Measurements from ENCODE around the gene WIF1. TPM values are rescaled to one million over a fixed set of nuclear protein-coding genes. Genes with fewer than 3 reads are reported as not detected.
A peak's percentile ranks its signal among the peaks of the same experiment; 100 is the strongest.

Gene WIF1
- total RNA-seq, 3 donors from 2014 or later = 23.4 to 25.9 TPM; not detected in 1

- no peak overlapping the region for H3K27ac ChIP-seq
- no peak overlapping the region for H3K4me3 ChIP-seq
- H3K36me3 ChIP-seq = no peaks in the 10 kb centered on the region
- intact Hi-C loops (cut with DNase I; ENCODE audit: low total_unique reads) = loop anchor here (10.0 kb wide), 1 partner anchor 891 kb away; no protein-coding TSS in a partner anchor
- H3K27me3 ChIP-seq = no peaks in the 10 kb centered on the region
- peaks cover 4 to 12% of the 10 kb centered on the region in 2 donors for H3K9me3 ChIP-seq
- TF ChIP-seq, protein P1, sequence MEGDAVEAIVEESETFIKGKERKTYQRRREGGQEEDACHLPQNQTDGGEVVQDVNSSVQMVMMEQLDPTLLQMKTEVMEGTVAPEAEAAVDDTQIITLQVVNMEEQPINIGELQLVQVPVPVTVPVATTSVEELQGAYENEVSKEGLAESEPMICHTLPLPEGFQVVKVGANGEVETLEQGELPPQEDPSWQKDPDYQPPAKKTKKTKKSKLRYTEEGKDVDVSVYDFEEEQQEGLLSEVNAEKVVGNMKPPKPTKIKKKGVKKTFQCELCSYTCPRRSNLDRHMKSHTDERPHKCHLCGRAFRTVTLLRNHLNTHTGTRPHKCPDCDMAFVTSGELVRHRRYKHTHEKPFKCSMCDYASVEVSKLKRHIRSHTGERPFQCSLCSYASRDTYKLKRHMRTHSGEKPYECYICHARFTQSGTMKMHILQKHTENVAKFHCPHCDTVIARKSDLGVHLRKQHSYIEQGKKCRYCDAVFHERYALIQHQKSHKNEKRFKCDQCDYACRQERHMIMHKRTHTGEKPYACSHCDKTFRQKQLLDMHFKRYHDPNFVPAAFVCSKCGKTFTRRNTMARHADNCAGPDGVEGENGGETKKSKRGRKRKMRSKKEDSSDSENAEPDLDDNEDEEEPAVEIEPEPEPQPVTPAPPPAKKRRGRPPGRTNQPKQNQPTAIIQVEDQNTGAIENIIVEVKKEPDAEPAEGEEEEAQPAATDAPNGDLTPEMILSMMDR (IDR thresholded peaks at IDR 0.05) = no peak
- TF ChIP-seq POLR2A (IDR thresholded peaks at IDR 0.05) (no peak), POLR2AphosphoS5 (IDR thresholded peaks at IDR 0.05) (no peak)
- H3K4me1 ChIP-seq = no peaks in the 10 kb centered on the region
- no peak for DNase-seq (ENCODE audit: low spot score in 2 of 2)
These were observed 12.8 kb upstream of the WIF1 start for GRCh38 chr12:65133879-65134278.

GRCh38 chr12:65126482-65126881, 5.4 kb upstream of the WIF1 start:
- DNase-seq (ENCODE audit: low spot score in 2 of 2) = no peak
- Histone ChIP-seq H3K4me1 (no peaks in the 10 kb centered on the region), H3K36me3 (no peaks in the 10 kb centered on the region), H3K27ac (no peak overlapping the region), H3K9me3 (no peaks in the 10 kb centered on the region), H3K27me3 (peaks cover 0 to 28% of the 10 kb centered on the region in 2 donors), H3K4me3 (no peak overlapping the region)
- intact Hi-C loops (cut with DNase I; ENCODE audit: low total_unique reads) = no loop called here
- TF ChIP-seq POLR2A (IDR thresholded peaks at IDR 0.05) (no peak), POLR2AphosphoS5 (IDR thresholded peaks at IDR 0.05) (no peak)
- TF ChIP-seq, protein P1 (IDR thresholded peaks at IDR 0.05) = no peak

DNA sequence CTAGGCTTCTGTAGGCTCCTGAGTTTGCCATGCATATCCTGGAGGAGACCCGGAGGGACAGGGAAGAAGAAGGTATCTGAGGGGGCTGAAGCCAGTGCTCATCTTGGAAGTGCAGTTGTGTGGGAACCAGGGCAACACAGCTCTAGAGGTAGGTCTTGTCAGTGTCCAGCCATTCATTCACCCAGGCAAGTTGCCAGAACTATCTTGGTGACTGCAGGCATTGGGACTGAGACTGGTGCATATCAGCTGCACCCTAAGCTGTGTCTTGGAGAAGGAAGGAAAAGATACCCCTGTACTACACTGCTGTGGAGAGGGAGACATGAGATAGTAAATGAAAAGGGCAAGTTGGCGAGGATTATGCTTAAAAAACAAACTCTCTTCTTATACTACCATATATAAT, 4.9 kb upstream of the WIF1 start:
- Histone ChIP-seq H3K9me3 (no peaks in the 10 kb centered on the region), H3K27ac (no peak overlapping the region), H3K36me3 (no peaks in the 10 kb centered on the region), H3K27me3 (peaks cover 0 to 33% of the 10 kb centered on the region in 2 donors), H3K4me1 (no peaks in the 10 kb centered on the region), H3K4me3 (no peak overlapping the region)
- no peak for TF ChIP-seq POLR2A (IDR thresholded peaks at IDR 0.05)
- TF ChIP-seq POLR2AphosphoS5 (IDR thresholded peaks at IDR 0.05) = no peak
- TF ChIP-seq, protein P1 (IDR thresholded peaks at IDR 0.05) = no peak
- no peak for DNase-seq (ENCODE audit: low spot score in 2 of 2)
- intact Hi-C loops (cut with DNase I; ENCODE audit: low total_unique reads) = no loop called here

GRCh38 chr12:65125247-65125646, 4.1 kb upstream of the WIF1 start:
- intact Hi-C loops (cut with DNase I; ENCODE audit: low total_unique reads) = no loop called here
- no peak for DNase-seq (ENCODE audit: low spot score in 2 of 2)
- H3K36me3 ChIP-seq = no peaks in the 10 kb centered on the region
- TF ChIP-seq, protein P1 (IDR thresholded peaks at IDR 0.05) = no peak
- TF ChIP-seq POLR2AphosphoS5 (IDR thresholded peaks at IDR 0.05) (no peak), POLR2A (IDR thresholded peaks at IDR 0.05) (no peak)
- H3K4me1 ChIP-seq = no peaks in the 10 kb centered on the region
- no peaks in the 10 kb centered on the region for H3K9me3 ChIP-seq
- no peak overlapping the region for H3K27ac ChIP-seq
- peaks cover 0 to 40% of the 10 kb centered on the region in 2 donors for H3K27me3 ChIP-seq
- no peak overlapping the region for H3K4me3 ChIP-seq

DNA sequence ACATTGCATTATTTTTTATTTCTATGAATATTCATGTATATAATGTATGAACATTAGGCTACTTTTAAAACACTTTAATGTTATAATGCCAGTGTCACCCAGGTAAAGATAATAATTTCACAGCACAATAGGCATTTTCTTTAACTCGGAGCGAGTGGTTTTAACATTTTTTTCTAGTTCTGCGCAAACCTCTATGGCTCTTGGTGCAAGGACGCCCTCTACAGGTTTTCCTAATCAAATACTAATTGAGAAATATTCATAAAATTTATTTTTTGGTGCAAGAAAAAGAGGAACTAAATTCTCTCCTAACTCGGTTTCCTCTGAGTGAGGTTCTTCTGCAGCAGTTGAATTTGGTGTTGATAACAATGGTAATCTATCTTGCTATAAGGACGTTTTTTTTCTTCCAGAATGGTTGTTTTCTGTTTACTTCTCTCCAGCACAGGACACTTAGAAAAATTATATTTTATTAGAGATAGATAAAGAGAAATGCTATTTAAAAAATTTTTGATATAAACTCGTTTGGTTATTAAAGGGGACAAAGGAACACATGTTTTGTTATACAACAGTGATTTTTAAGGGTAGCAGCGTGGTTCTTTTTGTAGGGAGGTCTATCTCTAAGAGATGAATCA, 2.4 kb upstream of the WIF1 start:
- DNase-seq (ENCODE audit: low spot score in 2 of 2) = no peak
- intact Hi-C loops (cut with DNase I; ENCODE audit: low total_unique reads) = no loop called here
- TF ChIP-seq, protein P1 (IDR thresholded peaks at IDR 0.05) = peak; percentile 15 to 70 (median 49)
- TF ChIP-seq POLR2A (IDR thresholded peaks at IDR 0.05) = no peak
- no peak for TF ChIP-seq POLR2AphosphoS5 (IDR thresholded peaks at IDR 0.05)
- H3K9me3 ChIP-seq = no peaks in the 10 kb centered on the region
- H3K4me3 ChIP-seq = no peak overlapping the region
- H3K27me3 ChIP-seq = peaks cover 0 to 55% of the 10 kb centered on the region in 2 donors
- H3K4me1 ChIP-seq = no peaks in the 10 kb centered on the region
- no peak overlapping the region for H3K27ac ChIP-seq
- no peaks in the 10 kb centered on the region for H3K36me3 ChIP-seq
